Measurements from ENCODE around the gene TPBG.

TPBG gene

DNA sequence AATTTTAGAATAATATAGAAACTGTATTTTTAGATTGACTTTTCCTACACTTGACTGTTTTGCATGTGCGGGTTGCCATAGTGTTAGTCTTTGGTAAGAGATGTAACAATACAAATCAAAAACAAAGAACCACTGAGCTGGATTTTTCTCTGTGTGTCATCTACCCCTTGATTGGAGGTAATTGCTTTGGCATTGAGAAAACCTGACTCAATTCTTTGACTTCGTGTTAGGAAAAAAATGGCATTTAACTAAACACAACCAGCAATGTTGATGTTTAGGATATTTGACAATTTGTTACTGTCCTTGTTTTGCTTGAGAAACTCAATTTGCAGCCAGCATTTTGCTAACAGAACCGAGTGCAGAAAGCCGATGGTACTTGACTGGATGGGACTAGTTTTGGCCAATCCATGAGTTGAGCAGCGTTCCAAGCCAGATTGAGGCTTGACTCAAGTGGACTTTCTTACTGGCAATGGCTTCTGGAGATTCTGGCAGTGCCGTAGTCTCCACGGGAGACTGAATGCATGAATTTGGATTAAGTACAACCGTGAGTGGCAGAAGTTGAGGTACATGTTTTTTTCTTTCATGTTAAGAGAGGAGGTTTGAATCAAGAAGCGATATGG is 17.1 kb downstream of the TPBG start:
- no peaks in the 10 kb centered on the region for H3K79me2 ChIP-seq (ENCODE audit: control insufficient read depth, low read length)
- no peaks in the 10 kb centered on the region for H3K9me3 ChIP-seq (ENCODE audit: control insufficient read depth, insufficient read depth, low read length)
- peaks cover 2% of the 10 kb centered on the region; the same call in 1 of the 2 replicates for H3K27me3 ChIP-seq (ENCODE audit: control insufficient read depth, low read length)
- H3K36me3 ChIP-seq (ENCODE audit: control insufficient read depth, low read length), result no peaks in the 10 kb centered on the region
- no peaks in the 10 kb centered on the region for H4K20me1 ChIP-seq (ENCODE audit: control insufficient read depth, insufficient read depth, low read depth, low read length)
- peak overlapping the region; percentile 16; the same call in 1 of the 2 replicates for H3K4me3 ChIP-seq (ENCODE audit: low read length)
- no peak overlapping the region for H3K27ac ChIP-seq (ENCODE audit: low read depth, low read length)
- peaks cover 17% of the 10 kb centered on the region for H3K4me1 ChIP-seq (ENCODE audit: control insufficient read depth, low read length)
- no peaks in the 10 kb centered on the region for H3K9me2 ChIP-seq (replicated peaks; ENCODE audit: control insufficient read depth, low read length)
- no peak for TF ChIP-seq EZH2phosphoT487 (IDR thresholded peaks at IDR 0.05; ENCODE audit: borderline replicate concordance, low read length)
- TF ChIP-seq, protein P1, sequence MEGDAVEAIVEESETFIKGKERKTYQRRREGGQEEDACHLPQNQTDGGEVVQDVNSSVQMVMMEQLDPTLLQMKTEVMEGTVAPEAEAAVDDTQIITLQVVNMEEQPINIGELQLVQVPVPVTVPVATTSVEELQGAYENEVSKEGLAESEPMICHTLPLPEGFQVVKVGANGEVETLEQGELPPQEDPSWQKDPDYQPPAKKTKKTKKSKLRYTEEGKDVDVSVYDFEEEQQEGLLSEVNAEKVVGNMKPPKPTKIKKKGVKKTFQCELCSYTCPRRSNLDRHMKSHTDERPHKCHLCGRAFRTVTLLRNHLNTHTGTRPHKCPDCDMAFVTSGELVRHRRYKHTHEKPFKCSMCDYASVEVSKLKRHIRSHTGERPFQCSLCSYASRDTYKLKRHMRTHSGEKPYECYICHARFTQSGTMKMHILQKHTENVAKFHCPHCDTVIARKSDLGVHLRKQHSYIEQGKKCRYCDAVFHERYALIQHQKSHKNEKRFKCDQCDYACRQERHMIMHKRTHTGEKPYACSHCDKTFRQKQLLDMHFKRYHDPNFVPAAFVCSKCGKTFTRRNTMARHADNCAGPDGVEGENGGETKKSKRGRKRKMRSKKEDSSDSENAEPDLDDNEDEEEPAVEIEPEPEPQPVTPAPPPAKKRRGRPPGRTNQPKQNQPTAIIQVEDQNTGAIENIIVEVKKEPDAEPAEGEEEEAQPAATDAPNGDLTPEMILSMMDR (IDR thresholded peaks at IDR 0.05; ENCODE audit: low read depth, low read length, poor library complexity, severe bottlenecking), result no peak
- H3F3A ChIP-seq (ENCODE audit: control insufficient read depth, insufficient read depth), result no peaks in the 10 kb centered on the region
- H3K4me2 ChIP-seq (ENCODE audit: low read length), result peak overlapping the region; percentile 35

DNA sequence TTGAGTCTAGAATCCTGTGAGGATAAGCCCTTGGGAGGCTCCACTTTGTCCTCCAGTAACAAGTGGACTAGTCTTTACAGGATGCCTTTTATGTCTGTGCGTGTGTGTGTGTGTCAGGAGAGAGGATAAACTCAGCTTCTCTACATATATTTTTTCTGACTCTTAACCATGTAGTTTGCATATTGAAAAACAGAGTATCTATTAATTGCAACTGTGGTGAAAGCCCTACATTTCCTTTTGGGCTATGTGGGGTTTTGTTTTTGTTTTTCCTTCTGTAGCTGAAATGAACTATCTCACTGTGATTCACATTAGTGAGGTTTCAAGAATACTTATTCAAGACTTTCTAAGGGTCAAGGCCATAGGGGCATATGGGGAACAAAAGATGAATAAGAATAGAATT is 17.7 kb downstream of the TPBG start:
- Histone ChIP-seq H3K9me3 (ENCODE audit: control insufficient read depth, insufficient read depth, low read length) (no peaks in the 10 kb centered on the region), H3K79me2 (ENCODE audit: control insufficient read depth, low read length) (no peaks in the 10 kb centered on the region), H3K27ac (ENCODE audit: low read depth, low read length) (no peak overlapping the region), H3K9me2 (replicated peaks; ENCODE audit: control insufficient read depth, low read length) (no peaks in the 10 kb centered on the region), H3K4me1 (ENCODE audit: control insufficient read depth, low read length) (peaks cover 17% of the 10 kb centered on the region), H3K4me2 (ENCODE audit: low read length) (peak overlapping the region; percentile 35), H3K4me3 (ENCODE audit: low read length) (peak overlapping the region; percentile 16; the same call in 1 of the 2 replicates), H3K27me3 (ENCODE audit: control insufficient read depth, low read length) (peaks cover 2% of the 10 kb centered on the region; the same call in 1 of the 2 replicates), H3F3A (ENCODE audit: control insufficient read depth, insufficient read depth) (no peaks in the 10 kb centered on the region), H4K20me1 (ENCODE audit: control insufficient read depth, insufficient read depth, low read depth, low read length) (no peaks in the 10 kb centered on the region), H3K36me3 (ENCODE audit: control insufficient read depth, low read length) (no peaks in the 10 kb centered on the region)
- TF ChIP-seq, protein P1 (IDR thresholded peaks at IDR 0.05; ENCODE audit: low read depth, low read length, poor library complexity, severe bottlenecking), result no peak
- no peak for TF ChIP-seq EZH2phosphoT487 (IDR thresholded peaks at IDR 0.05; ENCODE audit: borderline replicate concordance, low read length)

DNA sequence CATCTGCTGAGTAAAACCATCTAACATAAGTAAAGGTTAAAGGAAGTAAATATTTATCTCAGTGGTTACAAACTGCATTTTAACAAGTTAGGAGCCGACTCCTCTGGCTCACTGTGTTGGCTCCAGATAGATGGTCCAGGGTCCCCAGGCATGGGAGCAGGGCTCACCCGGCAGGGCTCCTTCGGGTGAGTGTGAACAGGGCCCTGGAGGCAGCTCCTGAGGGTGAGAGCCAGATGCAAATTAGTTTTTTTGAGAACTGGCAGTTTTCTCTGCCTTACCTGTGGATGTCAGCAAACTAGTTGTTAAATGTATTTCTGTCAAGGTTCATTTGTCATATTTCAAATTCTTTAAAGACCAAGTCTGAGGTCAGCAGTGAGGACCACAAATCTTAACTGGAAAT is 21.5 kb downstream of the TPBG start:
- Histone ChIP-seq H3K36me3 (ENCODE audit: control insufficient read depth, low read length) (no peaks in the 10 kb centered on the region), H3K4me1 (ENCODE audit: control insufficient read depth, low read length) (peaks cover 17% of the 10 kb centered on the region), H3K27me3 (ENCODE audit: control insufficient read depth, low read length) (peaks cover 2% of the 10 kb centered on the region; the same call in 1 of the 2 replicates), H3F3A (ENCODE audit: control insufficient read depth, insufficient read depth) (no peaks in the 10 kb centered on the region), H3K9me2 (replicated peaks; ENCODE audit: control insufficient read depth, low read length) (no peaks in the 10 kb centered on the region), H3K79me2 (ENCODE audit: control insufficient read depth, low read length) (no peaks in the 10 kb centered on the region), H3K9me3 (ENCODE audit: control insufficient read depth, insufficient read depth, low read length) (no peaks in the 10 kb centered on the region), H3K4me3 (ENCODE audit: low read length) (no peak overlapping the region), H3K27ac (ENCODE audit: low read depth, low read length) (no peak overlapping the region), H4K20me1 (ENCODE audit: control insufficient read depth, insufficient read depth, low read depth, low read length) (no peaks in the 10 kb centered on the region), H3K4me2 (ENCODE audit: low read length) (no peak overlapping the region)
- TF ChIP-seq, protein P1 (IDR thresholded peaks at IDR 0.05; ENCODE audit: low read depth, low read length, poor library complexity, severe bottlenecking), result no peak
- TF ChIP-seq EZH2phosphoT487 (IDR thresholded peaks at IDR 0.05; ENCODE audit: borderline replicate concordance, low read length), result no peak

All from DOHH2 (cell line).